Superior temporal gyrus (tissue), 1 donor: ENCODE data around the gene SMG7.

Experiments used
- DNase-seq: peaks from one replicate; pipeline ENCODE4 v3.0.0-alpha.2; 2016; ENCODE audit errors: extremely low spot score

The SMG7 gene

GRCh38 chr1:183565261-183565660 is 93.0 kb downstream of the SMG7 start:
- no peak for DNase-seq

DNA sequence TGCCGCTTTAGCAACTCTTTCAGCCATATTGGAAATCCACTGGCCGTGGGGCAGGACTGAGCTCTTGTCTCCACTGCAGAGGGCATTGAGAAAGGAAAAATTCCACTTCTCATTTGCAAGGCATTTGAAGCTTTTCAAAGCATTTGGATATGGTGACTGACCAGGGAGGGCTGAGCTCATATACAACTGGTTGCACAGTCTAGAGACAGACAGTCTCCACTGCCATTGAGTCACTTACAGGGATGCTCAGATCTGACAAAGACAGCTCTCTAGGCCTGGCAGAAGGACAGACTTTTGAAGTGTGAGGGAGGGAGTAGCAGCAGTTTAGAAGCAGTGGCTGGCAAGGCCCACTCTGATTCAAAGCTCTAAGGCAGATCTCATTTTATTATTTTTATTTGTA is 93.7 kb downstream of the SMG7 start:
- no peak for DNase-seq

- no peak for DNase-seq
These were observed 95.3 kb downstream of the SMG7 start for GRCh38 chr1:183567584-183567983.

DNA sequence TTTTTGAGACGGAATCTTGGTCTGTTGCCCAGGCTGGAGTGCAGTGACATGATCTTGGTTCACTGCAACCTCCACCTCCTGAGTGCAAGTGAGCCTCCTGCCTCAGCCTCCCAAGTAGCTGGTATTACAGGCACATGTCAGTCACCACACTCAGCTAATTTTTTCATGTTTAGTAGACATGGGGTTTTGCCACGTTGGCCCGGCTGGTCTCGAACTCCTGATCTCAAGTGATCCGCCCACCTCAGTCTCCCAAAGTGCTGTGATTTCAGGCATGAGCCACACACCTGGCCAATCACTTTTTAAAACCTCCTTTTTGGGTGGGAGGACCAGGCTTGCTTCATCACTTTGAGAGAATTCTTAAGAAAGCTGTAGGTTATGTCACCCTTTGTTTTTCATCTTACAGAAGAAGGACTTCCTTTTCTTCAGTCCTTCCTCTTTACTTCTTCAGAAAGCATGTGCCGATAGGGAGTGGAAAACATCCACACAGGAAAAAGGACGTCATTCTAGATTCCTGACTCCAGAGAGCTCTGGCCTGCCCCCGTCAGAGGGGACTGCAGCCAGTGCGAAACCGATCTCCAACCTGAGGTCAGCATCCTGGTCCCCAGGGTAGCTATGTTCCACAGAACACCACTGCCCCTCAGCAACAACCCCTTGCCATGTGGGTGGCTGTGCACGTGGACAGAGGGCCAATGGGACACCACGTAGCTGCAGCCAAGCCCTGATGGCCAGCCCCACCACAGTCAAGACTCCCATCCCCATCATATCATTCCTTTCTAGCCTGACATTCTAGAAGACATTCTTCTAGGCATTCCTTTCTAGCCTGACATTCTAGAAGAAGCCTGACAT is 96.1 kb downstream of the SMG7 start:
- no peak for DNase-seq

DNA sequence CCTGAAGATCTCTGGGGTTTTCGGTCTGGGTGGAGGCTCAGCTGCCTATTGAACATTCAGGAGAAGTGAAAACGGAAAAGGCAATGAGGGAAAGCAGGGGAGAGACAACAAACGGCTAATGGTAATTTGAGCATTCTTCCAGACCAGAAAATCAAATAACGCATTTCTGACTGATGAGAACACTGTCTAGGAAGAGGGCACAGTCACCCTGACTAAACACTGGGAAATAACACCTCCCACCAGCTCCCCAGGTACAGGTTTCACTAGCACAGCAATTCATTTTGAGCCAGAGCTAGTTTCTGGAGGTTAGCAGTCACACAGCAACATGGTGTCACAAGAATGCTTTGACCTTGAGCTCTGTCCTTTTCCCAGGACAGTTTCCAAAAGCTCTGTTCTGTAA is 96.8 kb downstream of the SMG7 start:
- DNase-seq, result no peak

GRCh38 chr1:183569801-183570200 is 97.5 kb downstream of the SMG7 start:
- DNase-seq, result no peak

DNA sequence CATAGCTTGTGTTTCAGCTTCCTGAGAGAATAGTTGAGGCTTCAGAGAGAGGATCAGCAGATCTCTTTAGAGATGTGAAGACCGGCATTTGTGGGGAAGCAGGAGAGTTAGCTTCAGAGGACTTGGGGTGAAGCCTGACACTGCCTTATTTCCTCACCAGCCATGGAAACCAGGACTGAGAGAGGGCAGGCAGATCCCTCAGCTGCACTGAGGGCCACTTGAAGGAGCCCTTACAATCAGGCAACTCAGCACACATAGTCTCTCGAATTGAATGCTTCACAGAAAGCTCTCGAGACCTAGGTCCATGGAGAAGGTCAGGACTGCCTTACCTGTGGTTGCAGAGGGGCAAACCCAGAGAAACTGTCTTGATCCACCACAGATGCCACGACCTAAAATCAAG is 98.2 kb downstream of the SMG7 start:
- no peak for DNase-seq

GRCh38 chr1:183571678-183572268 is 99.5 kb downstream of the SMG7 start:
- DNase-seq, result no peak

GRCh38 chr1:183572721-183573120 is 100.4 kb downstream of the SMG7 start:
- no peak for DNase-seq

GRCh38 chr1:183575606-183576005 is 103.3 kb downstream of the SMG7 start:
- DNase-seq, result no peak

DNA sequence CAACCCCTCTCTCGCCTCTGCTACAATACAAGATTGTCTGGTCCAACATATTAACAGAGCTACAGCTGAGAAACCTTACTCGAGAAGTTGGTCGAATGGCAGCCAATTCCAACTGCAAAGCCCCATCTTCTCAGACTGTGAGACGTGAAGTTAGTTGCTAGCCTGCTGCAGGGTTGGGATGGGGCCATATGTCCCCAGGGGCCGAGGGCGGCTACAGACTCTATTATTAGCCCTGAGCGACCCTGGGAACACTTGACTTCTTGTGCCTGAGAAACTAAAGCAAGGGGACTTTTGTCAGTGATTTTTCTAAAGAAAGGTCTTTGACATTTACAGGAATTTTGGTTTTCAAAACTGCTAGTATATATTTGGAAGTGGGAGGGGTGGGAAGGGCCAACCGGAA is 104.2 kb downstream of the SMG7 start:
- no peak for DNase-seq

GRCh38 chr1:183577897-183578465 is 105.7 kb downstream of the SMG7 start:
- DNase-seq, result no peak

- no peak for DNase-seq
These were observed 106.6 kb downstream of the SMG7 start for GRCh38 chr1:183578856-183579255.

DNA sequence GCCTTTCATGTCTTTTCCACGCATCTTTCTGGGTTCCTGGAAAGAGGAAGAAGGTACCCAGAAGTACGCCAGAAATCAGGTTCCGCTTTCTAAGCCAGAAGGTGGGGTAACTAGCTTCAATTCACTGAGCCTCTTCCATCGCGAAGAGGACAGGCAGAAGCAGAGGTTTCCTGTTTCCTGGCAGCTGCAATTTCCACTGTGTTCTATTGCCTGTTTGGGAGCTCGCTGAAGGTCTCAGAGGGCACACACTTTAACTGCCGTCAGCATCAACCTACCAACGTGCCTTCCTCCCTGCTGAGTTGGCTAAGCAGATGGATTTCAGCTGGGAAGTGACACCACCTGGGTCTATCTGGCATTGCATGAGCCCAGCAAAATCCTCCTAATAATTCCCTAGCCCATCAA is 108.0 kb downstream of the SMG7 start:
- no peak for DNase-seq

- DNase-seq, result no peak
These were observed 109.9 kb downstream of the SMG7 start for GRCh38 chr1:183582021-183582713.

GRCh38 chr1:183583466-183583865 is 111.2 kb downstream of the SMG7 start:
- no peak for DNase-seq

DNA sequence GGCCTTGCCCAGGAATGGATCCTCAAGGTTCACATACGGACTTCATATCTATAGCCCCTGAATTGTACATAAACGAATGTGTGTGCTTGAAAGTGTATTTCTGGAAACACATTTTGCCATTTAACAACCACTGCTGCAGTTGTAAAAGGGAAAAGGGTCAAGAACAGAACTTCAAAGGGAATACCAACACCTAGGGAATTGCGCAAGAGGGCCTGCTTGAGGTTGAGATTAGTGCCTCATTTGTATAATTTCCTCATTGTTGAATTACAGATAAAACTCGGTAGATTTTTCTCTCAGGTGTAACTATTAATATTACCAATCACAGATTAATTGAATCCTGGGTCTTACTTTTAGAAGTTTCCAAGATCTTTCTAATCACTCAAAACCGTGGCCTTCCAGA is 111.8 kb downstream of the SMG7 start:
- no peak for DNase-seq

- DNase-seq, result no peak
These were observed 112.7 kb downstream of the SMG7 start for GRCh38 chr1:183585038-183585437.

DNA sequence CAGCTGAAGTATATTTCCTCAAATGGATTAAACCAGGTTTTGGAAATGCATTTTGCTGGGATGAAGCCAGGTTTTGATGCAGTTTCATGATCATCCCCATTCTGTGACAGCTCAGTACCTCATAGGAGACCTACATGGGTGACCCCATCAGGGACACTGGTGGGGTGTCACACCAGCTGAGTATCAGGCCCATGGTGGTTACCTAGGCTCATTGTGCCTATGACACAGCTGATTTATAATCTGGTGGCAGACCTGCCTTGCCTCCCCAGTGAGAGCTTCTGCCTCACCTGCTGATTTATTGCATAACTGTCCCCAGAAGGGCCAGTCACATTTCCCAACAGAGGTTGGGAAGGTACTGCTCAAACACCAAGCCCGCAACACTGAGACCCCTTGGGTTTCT is 114.2 kb downstream of the SMG7 start:
- DNase-seq, result no peak

- no peak for DNase-seq
These were observed 114.6 kb downstream of the SMG7 start for GRCh38 chr1:183586926-183587325.

DNA sequence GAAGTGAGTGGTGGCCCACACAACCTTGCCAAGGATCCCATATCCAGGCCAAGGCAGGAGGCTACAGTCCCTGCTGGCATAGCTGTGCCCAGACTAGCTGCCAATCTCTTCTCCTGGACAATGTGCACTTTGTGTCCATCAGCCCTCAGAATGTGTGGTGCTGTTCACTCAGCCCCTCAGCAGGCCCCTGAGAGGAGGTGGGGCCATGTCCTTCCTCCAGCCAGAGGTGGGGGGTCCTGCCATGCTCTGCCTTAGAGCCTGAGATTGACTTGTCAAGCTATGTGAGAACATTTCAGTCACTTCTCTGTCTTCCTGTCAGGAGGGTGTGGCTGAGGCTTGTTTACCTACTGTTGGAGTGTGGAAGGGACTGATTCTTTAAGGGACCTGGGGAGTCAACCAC is 116.5 kb downstream of the SMG7 start:
- peak; percentile 57 for DNase-seq

DNA sequence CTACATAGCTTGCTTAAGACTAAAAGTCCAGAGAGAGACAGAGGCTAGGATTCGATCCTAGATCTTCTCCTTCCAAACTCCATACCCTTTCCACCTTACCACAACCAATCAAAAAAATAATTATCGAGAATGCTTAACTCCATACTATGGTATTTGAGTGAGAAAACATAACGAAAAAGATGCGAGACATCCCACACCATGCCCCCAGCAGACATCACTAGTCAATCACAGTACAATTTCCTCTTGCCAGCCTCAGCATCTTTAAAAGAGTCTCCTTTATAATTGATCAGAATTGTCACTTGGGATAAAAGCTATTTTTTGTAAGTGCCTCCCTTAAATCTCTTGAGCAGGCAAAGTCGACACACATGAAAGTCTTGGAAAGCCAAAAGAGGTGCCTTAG is 117.1 kb downstream of the SMG7 start:
- no peak for DNase-seq

DNA sequence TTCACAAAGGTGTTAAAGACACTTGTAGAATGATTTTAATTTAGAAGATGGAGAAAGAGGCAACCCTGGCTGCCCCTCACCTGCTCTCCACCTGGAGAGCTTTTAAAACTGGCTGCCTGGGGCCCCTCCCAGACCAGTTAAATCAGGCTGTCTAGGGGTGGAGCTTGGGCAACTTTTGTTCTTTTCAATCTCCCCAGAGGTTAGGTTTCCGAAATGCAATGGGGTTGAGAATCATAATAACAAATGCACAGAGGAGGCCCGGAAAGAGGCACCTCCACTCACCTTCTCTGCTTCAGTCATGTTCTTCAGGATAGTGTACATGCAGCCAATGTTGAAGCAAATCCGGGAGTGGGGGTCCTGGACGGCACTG is 117.6 kb downstream of the SMG7 start:
- no peak for DNase-seq
